VCaP (cell line): Measurements from ENCODE around the gene TRAPPC1.

ENCODE experiments used
- H3K27ac ChIP-seq: fragments of 450-650 bp; 2 replicates; pipeline ENCODE4 v1.5.1; 2017
- TF ChIP-seq, protein P1 (sequence below): fragments of 450-650 bp; conservative IDR thresholded peaks from 2 replicates; pipeline ENCODE4 v1.5.1; 2017; ENCODE audit warnings: mild to moderate bottlenecking, moderate library complexity

Gene TRAPPC1

DNA sequence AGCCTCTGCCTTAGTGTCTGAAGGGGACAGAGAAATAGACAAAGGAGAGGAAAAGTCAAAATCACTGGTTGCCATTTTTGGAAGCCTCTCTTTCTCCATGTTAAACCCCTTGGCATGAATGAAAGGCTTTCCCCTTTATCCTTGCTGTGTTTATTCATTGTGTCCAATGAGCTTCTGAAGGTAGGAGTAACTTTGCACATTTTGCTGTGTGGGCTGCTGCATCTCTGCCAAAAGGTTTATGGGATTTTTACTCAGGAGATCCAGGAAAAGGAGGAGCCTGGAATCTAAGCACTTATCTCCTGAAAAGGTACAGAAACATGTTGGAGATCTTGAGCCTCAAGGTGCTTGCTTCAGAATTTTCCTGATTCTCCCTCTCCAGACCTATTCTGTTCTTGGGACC is 4.1 kb upstream of the TRAPPC1 start:
- H3K27ac ChIP-seq = peak overlapping the region; percentile 54
- TF ChIP-seq, protein P1, sequence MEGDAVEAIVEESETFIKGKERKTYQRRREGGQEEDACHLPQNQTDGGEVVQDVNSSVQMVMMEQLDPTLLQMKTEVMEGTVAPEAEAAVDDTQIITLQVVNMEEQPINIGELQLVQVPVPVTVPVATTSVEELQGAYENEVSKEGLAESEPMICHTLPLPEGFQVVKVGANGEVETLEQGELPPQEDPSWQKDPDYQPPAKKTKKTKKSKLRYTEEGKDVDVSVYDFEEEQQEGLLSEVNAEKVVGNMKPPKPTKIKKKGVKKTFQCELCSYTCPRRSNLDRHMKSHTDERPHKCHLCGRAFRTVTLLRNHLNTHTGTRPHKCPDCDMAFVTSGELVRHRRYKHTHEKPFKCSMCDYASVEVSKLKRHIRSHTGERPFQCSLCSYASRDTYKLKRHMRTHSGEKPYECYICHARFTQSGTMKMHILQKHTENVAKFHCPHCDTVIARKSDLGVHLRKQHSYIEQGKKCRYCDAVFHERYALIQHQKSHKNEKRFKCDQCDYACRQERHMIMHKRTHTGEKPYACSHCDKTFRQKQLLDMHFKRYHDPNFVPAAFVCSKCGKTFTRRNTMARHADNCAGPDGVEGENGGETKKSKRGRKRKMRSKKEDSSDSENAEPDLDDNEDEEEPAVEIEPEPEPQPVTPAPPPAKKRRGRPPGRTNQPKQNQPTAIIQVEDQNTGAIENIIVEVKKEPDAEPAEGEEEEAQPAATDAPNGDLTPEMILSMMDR = no peak

DNA sequence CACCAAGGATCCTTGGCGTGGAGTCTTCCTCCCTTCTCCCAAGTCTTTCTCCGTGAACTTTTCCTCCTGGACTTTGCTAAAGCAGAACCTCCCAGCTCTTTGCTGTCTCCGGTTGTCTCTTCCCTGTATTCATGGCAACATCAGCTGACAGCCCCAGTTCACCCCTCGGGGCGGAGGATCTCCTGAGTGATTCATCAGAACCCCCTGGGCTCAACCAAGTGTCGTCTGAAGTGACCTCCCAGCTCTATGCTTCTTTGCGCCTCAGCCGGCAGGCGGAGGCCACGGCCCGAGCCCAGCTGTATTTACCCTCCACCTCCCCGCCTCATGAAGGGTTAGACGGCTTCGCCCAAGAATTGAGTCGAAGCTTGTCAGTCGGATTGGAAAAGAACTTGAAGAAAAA is 1.2 kb upstream of the TRAPPC1 start:
- TF ChIP-seq, protein P1 = no peak
- H3K27ac ChIP-seq = peak overlapping the region; percentile 60; the same call in 1 of the 2 replicates

DNA sequence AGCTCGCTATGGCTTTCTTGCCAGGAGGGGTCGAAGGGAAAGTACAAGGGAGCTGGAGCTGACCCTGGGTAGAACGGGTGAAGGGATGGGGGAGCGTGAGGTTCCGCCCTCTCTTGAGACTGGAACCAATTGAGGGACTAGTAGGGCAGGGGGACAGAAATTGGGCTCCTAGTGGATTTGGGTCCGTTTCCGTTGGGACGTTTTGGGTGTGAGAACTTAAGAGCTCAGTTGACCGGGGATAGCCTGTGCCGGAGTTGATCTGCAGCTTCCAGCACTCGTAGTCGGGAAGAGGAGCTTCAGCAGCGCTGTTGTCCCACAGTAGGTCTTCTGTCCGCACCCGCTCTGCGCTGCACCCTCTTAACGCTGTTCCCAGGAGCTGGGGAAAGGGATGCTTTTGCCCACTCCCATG is 741 bp upstream of the TRAPPC1 start:
- TF ChIP-seq, protein P1 = no peak
- H3K27ac ChIP-seq = peak overlapping the region; percentile 60; the same call in 1 of the 2 replicates

DNA sequence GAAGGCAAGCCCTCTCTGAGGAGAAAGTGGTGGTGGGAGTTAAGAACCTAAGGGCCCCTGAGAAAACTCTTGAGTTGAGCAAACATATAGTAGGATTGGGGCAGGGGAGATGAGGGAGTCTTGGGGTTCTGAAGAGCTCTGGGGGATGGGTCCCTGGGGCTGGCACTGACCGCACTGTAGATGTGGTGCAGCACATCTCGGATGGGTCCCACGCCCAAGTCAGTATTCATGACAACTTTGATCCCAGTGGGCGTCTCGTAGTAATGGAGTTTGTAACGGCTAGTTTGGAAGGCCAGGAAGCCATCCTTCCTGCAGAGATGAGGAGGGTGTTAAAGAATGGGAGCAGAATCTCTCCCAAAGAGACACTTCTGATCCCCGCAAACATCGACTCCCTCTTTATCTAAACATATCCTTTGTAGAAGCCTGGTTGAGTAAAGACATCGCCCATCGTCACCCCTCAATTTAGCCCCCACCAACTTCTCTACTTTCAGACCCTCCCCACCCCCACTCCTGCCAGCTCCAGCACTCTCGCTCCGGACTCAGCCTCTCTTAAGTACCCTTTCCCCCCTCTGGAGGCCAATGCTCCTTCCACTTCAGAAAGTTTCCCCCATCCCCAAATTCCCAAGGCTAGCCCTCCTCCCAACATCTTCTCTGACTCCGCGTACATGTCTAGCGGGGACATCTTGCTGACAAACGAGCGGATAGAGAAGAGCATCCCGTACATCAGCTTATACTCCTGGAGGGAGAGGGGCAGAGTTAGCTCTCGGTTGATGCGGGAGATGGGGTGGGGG is 710 bp downstream of the TRAPPC1 start:
- TF ChIP-seq, protein P1 = no peak
- H3K27ac ChIP-seq = peak overlapping the region; percentile 60; the same call in 1 of the 2 replicates

DNA sequence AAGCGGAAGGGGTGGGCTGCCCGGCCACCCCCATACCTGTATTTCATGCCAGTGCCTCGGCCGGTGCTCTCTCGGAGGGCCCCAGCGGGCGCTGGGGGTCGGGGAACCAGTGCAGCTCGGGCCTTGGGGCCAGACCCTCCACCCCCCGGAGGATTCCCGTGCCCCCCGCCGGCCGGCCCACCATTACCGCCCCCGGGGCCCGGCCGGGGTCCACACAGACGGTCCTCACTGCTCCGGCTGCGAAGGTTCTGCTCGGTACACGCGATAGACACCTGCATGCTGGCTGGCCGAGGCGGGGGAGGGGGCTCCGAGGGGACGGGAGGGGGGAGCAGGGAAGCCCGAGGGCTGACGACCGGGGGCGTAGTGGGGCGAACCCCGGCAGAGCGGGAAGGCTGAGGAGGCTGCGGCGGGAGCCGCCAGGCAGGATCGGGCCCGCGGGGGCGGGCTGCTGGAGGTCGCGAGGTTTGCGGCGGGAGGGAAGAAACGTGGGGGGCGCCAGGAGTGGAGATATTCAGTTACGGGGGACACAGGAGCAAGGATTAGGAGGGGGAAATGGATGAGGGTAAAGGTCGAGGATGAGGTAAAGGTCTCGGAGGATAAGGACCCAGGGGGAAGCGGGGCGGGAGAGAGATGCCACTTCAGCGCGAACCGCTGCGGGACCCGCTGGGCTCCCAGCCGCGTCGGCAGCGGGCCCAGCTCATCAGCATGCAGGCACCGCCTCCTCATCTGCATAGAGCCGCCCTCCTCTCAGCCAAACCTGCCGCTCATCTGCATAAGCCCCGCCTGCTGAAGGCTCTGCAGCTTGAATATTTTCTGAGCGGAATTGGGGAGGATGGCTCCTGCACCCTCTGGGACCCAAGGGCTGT is 2.4 kb downstream of the TRAPPC1 start, which contains the start of gene KCNAB3:
KCNAB3 (minus strand) TSS at position 699 of the 866 bp plus-strand sequence; CDS start at position 278, 421 bp downstream.
- TF ChIP-seq, protein P1 = no peak
- no peak within 1 kb of the TSS for H3K27ac ChIP-seq

DNA sequence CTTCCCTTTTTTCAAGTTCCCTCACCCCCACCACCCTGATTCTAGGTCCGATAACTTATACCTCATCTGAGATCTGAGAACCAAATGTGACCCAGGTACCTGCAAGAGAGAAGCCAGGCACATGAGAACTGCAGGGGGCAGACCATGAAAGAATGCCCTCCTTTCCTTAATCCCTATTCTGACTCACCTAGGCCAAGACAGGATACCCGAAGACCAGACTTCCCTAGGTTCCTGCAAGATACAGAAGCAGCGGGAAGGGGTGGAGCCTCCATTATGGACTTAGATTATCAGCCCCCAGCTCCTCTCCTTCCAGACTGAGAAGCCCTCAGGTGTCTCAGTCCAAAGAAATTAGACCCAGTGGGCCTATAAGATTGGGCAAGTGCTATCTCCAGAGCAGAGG is 4.2 kb downstream of the TRAPPC1 start:
- H3K27ac ChIP-seq = no peak overlapping the region
- TF ChIP-seq, protein P1 = no peak
